NOMO-1 (cell line): ENCODE data around the gene PARD3B.

Experiments used
- DNase-seq, 2 experiments: peaks; one replicate each; lab custom pipeline; 2025; ENCODE audit not compliant: unreplicated experiment in 2 of 2; lab: John Stamatoyannopoulos, UW

PARD3B gene

DNA sequence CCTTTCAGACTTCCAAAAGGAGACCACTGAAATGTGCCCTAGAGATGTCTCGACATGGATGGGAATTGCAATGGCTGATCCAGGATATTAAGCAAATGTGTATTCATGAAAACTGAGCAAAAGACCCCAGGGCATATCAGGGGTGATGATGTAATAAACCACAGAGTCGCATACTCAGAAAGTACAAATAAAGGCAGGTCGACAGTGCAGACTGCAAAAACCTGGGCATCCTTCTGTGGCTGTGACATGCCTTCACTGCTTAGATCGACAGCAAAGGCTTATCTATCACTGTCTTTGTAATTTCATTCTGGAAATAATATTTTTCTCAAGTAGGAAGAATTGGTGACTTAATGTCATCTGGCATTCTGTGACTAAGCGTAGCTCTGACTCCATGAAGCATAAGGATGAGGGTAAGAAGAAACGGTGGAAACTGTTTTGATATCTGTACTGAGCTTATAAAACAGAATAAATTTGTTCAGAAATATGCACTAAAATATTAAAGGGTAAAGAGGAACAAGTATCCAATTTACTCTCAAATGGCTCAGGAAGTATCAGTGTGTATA is 1021.4 kb downstream of the PARD3B start:
- no peak for DNase-seq

GRCh38 chr2:205568620-205569019 is 1023.3 kb downstream of the PARD3B start:
- DNase-seq, result no peak

DNA sequence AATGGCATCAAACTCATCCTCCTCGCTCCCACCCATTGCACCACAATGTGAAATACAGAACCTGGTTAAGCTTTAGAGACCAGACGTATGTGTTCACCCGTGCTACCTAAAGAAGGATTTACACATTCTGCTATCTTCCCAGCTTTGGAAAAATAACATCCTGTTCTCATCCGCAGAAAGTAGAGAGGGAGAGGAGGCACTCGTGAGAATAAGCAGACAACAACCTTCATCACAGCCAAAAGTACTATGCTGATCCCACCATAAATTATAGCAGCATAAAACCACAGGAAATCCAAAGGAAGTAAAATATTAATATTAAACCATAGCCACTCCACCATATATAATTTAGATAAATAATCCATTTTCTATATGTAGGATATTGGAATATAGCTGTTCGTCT is 1025.4 kb downstream of the PARD3B start:
- no peak for DNase-seq

- no peak for DNase-seq
These were observed 1026.2 kb downstream of the PARD3B start for GRCh38 chr2:205571360-205571959.

GRCh38 chr2:205574001-205574400 is 1028.7 kb downstream of the PARD3B start:
- no peak for DNase-seq

DNA sequence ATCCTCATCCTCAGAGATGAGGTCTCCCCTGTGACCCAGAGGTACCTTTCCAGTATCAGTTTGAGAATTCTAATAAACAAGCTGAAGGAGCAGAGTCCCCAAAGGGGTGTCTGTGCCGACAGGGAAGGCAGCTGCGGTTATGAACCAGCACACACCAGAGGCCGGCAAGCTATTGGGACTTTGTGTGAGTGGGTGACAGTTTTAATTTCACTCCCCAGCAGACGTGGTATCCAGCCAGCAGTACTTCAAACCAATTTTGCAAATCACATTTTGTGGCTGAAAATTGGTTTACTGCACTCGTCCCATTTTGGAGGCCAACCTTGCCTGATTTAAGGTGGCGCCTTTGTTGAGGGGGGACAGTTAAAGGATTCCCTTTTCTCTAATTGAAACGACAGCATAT is 1034.1 kb downstream of the PARD3B start:
- no peak for DNase-seq

DNA sequence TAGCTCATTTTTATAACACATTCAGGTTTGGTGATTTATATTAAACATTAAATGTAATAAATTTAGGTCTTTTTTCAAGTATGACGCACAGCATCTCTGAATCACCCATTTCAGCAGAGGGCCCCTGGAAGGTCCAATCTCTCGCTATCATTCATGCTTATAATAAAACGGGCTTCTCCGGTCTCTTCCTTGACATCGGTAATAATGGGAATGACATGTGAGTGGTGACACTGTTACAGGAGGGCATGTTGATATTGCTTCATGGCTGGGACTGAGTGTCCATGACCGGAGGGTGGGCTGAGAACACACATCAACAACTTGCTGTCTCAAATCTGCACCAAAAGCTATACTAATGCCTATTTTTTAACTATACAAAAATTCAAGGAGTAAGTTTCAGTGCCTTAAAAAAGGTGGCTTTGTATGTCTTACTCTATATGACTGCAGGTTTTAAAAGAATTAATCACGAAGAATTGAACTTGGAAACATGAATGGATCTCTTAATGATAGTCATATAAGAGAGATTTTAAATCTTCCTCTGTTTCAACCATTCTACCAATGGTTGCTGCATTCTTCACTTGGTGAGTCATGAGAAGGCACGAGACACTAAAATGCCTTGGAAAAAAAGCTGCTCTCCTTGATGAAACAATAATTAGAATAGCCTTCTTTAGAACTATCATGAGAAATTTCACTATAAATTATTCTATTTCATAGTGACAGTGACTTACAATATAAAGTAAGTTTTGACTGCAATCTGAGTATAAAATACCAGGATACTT is 1035.1 kb downstream of the PARD3B start:
- no peak for DNase-seq

- no peak for DNase-seq
These were observed 1037.1 kb downstream of the PARD3B start for GRCh38 chr2:205582366-205582765.

DNA sequence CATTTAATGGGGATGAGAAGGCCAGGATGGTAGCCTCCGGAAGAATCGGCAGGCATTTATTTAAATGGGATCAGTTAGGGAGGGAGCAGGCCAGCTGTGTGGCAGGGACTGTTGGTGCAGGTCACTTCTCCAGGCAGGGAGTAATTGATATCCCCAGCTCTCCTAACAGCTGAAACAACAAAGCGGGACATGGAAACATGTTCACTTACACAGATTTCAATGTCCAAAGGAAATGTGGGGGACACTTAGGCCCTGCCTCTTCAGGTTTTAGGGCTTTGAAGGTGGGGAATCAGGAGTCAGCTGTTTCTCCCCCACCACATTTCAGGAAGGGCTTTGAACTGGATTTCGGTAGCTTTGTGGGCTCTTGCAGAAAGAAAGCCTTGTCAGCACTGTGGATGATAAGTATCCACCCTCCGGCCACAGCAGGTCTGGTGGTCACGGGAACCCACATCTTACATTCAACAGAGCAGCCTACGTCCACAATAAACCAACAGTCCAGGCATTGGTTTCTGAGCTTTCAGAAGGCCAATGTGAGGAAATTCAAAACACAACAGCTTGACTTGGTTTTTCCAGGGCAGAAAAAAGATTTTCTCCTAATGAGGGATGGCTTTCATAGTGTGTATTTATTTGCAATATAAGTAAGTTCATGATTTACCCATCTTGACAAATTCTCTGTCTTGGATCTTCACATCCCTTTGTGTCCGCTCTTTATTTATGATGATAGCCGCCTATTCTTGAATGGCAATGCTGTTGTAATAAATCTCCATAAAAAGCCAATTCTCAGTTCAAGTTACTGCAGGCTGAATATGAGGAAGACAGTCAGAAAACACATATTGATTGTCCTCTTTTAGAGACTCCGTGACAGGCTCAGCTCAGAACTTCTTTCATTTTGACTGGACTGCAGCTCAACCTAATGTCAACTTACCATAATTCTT is 1040.4 kb downstream of the PARD3B start:
- DNase-seq, result no peak

DNA sequence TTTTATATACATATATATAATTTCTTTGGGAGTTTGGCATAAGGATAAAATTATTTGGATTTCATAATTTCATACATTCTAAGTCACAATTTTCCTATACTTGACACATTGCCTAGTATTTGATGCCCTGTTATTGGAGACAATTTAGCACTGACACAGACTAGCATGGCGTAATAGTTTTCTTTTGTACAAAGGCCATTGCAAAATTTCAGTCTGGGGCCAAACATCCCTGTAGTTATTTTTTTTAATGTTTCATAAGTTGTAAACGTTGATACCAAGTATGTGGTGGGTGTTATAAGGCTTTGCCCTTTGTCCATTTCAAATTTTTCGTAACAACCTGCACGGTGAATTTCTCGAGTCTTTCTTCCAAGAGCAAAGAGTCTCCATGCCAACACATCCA is 1041.4 kb downstream of the PARD3B start:
- DNase-seq, result no peak

GRCh38 chr2:205589479-205589878 is 1044.2 kb downstream of the PARD3B start:
- DNase-seq, result no peak

- no peak for DNase-seq
These were observed 1045.5 kb downstream of the PARD3B start for GRCh38 chr2:205590759-205591158.

GRCh38 chr2:205593891-205594290 is 1048.6 kb downstream of the PARD3B start:
- DNase-seq, result no peak

- no peak for DNase-seq
These were observed 1051.3 kb downstream of the PARD3B start for GRCh38 chr2:205596581-205596980.

DNA sequence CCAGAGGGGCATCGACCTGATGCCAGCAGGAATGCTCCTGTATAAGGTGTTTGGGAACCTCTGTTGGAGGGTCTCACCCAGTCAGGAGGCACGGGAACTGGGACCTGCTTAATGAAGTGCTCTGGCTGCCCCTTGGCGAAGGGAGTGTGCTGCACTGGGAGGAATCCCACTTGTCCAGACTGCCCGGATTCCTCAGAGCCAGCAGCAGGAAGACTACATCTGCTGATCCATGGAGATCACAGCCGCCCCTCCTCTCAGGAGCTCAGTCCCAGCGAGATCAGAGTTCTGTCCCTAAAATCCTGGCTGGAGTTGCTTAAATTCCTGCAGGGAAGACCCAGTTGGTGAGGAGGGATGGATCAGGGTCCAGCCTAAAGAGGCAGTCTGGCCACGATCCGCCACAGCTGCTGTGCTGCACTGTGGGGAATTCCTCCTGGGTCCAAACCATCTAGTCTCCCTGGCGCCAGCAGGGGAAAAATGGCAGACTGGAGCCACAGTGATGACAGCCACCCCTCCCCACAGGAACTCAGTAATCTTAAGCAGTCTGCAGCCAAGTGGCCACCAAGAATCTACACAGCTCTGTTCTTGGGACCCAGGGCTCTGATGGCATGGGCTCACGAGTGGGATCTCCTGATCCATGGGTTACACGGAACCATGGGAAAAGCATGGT is 1060.5 kb downstream of the PARD3B start:
- DNase-seq, result no peak

- no peak for DNase-seq
These were observed 1061.9 kb downstream of the PARD3B start for GRCh38 chr2:205607146-205607545.

GRCh38 chr2:205609113-205609512 is 1063.8 kb downstream of the PARD3B start:
- DNase-seq, result peak; percentile 36 to 54

- no peak for DNase-seq
These were observed 1065.2 kb downstream of the PARD3B start for GRCh38 chr2:205610437-205610836.

DNA sequence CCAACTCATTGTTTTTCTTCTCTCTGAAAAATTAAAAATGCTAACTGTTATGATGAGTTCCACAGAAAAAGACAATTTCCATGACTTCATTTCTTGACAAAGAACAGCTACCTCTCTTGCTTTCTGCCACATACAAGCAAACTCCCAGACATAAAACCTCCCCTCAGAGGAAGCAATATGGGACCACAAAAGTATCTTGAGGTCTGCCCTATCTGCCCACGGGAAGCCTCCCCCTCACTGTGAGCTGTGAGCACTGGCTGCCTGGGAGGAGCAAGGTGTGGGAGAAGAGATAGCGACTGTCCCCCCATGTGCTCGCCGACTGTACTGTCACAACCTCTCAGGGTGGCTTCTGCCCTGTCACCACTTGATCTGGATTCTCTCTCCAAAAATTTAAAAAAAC is 1067.4 kb downstream of the PARD3B start:
- DNase-seq, result no peak

GRCh38 chr2:205613970-205614559 is 1068.8 kb downstream of the PARD3B start:
- no peak for DNase-seq
